ENCODE measurements around the gene COL9A2.
A peak's percentile ranks its signal among the peaks of the same experiment; 100 is the strongest.
"Not testable (repeated sequence)": the region's sequence is repeated elsewhere in the genome, so short reads cannot be mapped to it uniquely, and the experiment has no call there.

The COL9A2 gene

GRCh38 chr1:40316595-40317393, at the start of gene COL9A2:
COL9A2 (minus strand) TSS chr1:40317286; CDS start chr1:40317197, 89 bp downstream.
- peak; percentile 63 for DNase-seq

DNA sequence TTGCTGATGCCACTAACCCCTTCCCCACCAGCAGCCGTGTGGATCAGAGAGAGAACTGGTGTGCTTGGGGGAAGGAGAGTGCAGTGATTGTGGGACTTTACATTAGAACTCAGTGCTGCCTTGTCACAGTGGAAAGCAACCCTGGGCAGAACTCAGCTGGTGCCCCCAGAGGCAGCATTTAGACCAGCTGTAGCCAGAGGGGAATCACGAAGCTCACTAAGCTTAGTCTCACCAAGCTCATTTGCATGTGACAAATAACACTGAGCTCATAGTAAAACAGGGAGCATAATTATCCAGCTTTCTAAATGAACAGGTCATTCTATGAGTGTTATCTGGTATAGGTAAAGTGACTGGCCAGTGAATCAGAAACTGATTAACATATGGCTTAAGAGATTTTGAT, 46.6 kb upstream of the COL9A2 start:
- no peak for DNase-seq

GRCh38 chr1:40362699-40363098, 45.6 kb upstream of the COL9A2 start:
- DNase-seq: no peak

- DNase-seq: no peak
Observed at GRCh38 chr1:40362199-40362598, 45.1 kb upstream of the COL9A2 start.

- DNase-seq: no peak
Observed at GRCh38 chr1:40361637-40362036, 44.6 kb upstream of the COL9A2 start.

DNA sequence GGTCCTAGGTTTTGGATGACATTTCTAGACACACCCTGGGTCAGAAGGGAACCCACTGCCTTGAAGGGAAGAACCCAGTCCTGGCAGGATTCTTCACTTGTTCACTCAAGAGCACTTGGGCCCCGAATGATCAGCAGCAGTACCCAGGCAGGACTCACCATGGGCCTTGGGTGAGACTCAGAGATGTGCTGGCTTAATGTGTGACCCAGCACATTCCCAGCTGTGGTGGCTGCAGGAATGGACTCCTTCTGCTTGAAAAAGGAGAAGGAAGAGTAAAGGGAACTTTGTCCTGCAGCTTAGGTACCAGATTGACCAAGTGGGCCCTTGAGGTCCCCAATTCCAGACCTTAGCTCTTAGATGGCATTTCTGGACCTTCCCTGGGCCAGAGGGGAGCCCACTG, 44.1 kb upstream of the COL9A2 start:
- DNase-seq: no peak

DNA sequence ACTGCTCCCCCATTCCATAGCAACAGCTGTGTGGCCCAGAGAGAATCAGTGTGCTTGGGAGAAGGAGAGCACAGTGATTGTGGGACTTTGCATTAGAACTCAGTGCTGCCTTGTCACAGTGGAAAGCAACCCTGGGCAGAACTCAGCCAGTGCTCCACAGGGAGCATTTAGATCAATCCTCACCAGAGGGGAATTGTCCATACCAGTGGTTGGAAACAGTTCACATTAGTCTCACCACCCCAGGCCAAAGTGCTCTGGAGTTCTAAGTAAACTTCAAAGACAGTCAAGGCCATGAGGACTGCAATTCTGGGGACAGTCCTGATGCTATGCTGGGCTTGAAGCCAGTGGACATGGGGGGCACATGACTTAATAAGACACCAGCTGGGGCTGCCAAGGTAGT, 43.5 kb upstream of the COL9A2 start:
- no peak for DNase-seq

DNA sequence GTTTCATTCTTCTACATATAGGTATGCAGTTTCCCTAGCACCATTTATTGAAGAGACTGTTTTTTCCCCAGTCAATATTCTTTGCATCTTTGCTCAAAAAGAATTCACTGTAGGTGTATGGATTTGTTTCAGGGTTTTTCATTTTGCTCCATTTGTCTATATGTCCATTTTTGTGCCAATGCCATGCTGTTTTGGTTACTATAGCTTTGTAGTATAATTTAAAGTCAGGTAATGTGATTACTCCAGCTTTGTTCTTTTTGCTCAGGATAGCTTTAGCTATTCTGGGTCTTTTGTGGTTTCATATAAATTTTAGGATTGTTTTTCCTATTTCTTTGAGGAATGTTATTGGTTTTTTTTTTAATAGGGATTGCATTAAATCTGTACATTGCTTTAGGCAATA, 40.5 kb upstream of the COL9A2 start:
- no peak for DNase-seq

DNA sequence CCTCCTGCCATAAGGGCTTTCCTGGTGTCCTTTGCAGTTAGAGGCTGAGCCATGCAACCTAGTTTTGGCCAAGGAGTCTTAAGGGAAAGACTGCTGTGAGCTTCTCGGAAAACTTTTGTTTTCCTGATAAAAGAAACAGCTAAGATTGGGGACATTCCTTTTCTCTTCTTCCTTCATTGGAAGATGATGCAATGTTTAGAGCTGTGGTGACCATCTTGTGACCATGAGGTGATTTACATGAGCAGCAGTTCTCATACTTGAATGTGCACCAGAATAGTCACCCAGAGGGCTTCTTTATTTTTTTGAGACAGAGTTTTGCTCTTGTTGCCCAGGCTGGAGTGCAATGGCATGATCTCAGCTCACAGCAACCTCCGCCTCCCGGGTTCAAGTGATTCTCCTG, 36.0 kb upstream of the COL9A2 start:
- DNase-seq: no peak

GRCh38 chr1:40352126-40352525, 35.0 kb upstream of the COL9A2 start:
- DNase-seq: no peak

- DNase-seq: no peak
Observed at GRCh38 chr1:40351124-40351523, 34.0 kb upstream of the COL9A2 start.

- no peak for DNase-seq
Observed at GRCh38 chr1:40350391-40350790, 33.3 kb upstream of the COL9A2 start.

- DNase-seq: peak; percentile 11
Observed at GRCh38 chr1:40344597-40344996, 27.5 kb upstream of the COL9A2 start.

DNA sequence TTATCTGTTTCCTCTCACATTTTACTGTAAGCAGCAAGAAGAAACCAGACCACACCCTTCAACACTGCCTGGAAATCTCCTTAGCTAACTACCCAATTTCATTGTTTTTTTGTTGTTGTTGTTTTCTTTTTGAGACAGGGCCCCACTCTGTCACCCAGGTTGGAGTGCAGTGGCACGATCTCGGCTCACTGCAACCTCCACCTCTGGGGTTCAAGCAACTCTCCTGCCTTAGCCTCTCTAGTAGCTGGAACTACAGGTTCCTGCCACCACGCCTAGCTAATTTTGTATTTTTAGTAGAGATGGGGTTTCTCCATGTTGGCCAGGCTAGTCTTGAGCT, 25.3 kb upstream of the COL9A2 start:
- not testable (repeated sequence) for DNase-seq

DNA sequence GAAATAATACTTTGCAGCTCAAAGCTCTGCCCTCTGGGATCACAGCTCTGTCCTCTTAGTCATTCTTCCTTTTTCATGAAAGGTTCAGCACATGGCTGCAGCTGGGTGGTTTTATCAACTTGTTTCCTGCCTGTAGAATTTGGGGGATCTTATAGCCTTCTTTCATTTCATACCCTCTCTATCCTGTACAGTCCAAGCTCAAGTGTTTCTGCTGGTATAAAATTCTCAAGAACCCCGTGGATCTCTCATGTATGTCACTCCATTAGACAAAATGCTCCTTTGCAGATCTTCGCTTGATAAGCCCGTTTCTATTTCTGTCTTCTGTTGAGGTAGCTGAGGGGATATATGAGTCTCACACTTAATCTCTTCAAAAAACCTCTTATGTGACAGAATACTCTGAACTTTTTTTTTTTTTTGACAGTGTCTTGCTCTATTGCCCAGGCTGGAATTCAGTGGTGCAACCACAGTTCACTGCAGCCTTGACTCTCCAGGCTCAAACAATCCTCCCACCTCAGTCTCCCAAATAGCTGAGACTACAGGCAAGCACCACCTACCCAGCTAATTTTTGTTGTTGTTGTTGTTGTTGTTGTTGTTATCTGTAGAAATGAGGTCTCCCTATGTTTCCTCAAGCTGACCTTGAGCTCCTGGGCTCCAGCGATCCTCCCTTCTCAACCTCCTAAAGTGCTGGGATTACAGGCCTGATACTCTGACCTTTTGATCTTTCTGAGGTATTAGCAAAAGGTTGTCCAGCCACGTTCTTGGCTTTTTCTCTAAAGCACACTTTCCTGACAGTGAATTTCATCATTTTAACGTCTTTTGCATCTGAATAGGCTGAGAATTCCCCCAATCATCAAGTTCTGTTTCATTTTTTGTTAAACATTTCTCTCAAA, 24.6 kb upstream of the COL9A2 start:
- no peak for DNase-seq

GRCh38 chr1:40339420-40340323, 22.6 kb upstream of the COL9A2 start:
- DNase-seq: no peak

- peak; percentile 89 for DNase-seq
Observed at GRCh38 chr1:40338745-40339419, 21.8 kb upstream of the COL9A2 start.

DNA sequence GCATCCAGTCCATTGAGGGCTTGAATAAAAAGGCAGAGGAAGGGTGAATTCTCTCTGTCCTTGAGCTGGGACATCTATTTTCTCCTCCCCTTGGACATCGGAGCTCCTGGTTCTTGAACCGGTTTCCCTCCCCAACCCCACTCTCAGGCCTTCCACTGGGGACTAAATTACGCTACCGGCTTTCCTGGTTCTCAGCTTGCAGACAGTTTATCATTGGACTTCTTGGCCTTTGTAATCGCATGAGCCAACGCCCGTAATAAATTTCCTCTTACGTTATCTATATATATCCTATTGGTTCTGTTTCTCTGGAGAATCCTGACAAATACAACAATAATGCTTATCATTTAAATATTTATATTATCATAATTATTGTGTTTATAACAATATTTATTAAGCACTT, 20.4 kb upstream of the COL9A2 start:
- no peak for DNase-seq

GRCh38 chr1:40332695-40333094, 15.6 kb upstream of the COL9A2 start:
- DNase-seq: no peak

DNA sequence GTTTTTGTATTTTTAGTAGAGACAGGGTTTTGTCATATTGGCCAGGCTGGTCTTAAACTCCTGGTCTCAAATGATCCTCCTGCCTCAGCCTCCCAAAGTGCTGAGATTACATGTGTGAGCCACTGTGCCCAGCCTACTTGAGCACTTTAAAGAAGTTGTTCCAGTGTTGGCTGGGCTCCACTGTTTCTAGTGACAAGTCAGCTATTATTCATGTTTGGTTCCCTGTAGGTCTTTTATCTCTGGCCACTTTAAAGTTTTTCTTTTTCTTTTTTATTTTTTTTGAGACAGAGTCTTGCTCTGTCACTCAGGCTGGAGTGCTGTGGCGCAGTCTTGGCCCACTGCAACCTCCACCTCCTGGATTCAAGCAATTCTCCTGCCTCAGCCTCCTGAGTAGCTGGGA, 14.3 kb upstream of the COL9A2 start:
- DNase-seq: not testable (repeated sequence)

GRCh38 chr1:40318970-40319621, 2.0 kb upstream of the COL9A2 start:
- DNase-seq: no peak

DNA sequence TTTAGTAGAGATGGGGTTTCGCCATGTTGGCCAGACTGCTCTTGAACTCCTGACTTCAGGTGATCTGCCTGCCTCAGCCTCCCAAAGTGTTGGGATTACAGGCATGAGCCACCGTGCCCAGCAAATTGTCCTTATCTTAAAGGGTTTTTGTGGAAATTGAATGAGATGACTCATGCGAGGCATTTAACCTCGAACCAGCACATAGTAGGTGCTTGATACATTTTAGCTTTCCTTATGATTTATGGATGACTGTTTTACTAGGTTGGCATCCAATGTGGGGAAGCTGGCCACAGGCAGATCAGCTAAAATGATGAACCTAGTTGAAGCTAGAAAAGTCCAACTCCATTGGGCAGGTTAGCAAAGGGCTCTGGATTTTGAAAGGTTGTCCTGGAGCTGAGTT, 1.4 kb upstream of the COL9A2 start:
- no peak for DNase-seq
